GM18519 (cell line): ENCODE data around the gene MRPS2.
"Not testable (repeated sequence)": the region's sequence is repeated elsewhere in the genome, so short reads cannot be mapped to it uniquely, and the experiment has no call there.

Source experiments
- ATAC-seq: cut with Tn5 transposase; IDR thresholded peaks from one replicate; pipeline ENCODE4 v1.9.1; 2021; ENCODE audit warnings: mild to moderate bottlenecking, moderate library complexity; ENCODE audit not compliant: unreplicated experiment, low FRiP score

Gene MRPS2

GRCh38 chr9:135526730-135527571 is 26.5 kb downstream of the MRPS2 start:
- no peak for ATAC-seq

- ATAC-seq = not testable (repeated sequence)
Measured at GRCh38 chr9:135528842-135529435, 28.5 kb downstream of the MRPS2 start.

- no peak for ATAC-seq
Measured at GRCh38 chr9:135530146-135530545, 29.7 kb downstream of the MRPS2 start.

- ATAC-seq = no peak
Measured at GRCh38 chr9:135531096-135531495, 30.6 kb downstream of the MRPS2 start.

- ATAC-seq = no peak
Measured at GRCh38 chr9:135533113-135533512, 32.6 kb downstream of the MRPS2 start.

GRCh38 chr9:135533674-135534073 is 33.2 kb downstream of the MRPS2 start:
- no peak for ATAC-seq

- not testable (repeated sequence) for ATAC-seq
Measured at GRCh38 chr9:135534192-135534711, 33.8 kb downstream of the MRPS2 start.

GRCh38 chr9:135534826-135535225 is 34.3 kb downstream of the MRPS2 start:
- not testable (repeated sequence) for ATAC-seq

GRCh38 chr9:135535631-135536030 is 35.1 kb downstream of the MRPS2 start:
- ATAC-seq = not testable (repeated sequence)

GRCh38 chr9:135536216-135536615 is 35.7 kb downstream of the MRPS2 start:
- no peak for ATAC-seq

GRCh38 chr9:135543262-135543894 is 42.9 kb downstream of the MRPS2 start:
- ATAC-seq = not testable (repeated sequence)

- ATAC-seq = no peak
Measured at GRCh38 chr9:135544981-135545635, 44.6 kb downstream of the MRPS2 start.

- ATAC-seq = not testable (repeated sequence)
Measured at GRCh38 chr9:135545646-135546176, 45.2 kb downstream of the MRPS2 start, which contains the start of gene OBP2A. TSS of gene OBP2A (plus strand) at chr9:135546126. CDS start at chr9:135546181, 55 bp downstream.

GRCh38 chr9:135546792-135547617 is 46.5 kb downstream of the MRPS2 start:
- ATAC-seq = not testable (repeated sequence)

GRCh38 chr9:135547756-135548736 is 47.6 kb downstream of the MRPS2 start:
- ATAC-seq = no peak

GRCh38 chr9:135549478-135550343 is 49.2 kb downstream of the MRPS2 start:
- not testable (repeated sequence) for ATAC-seq

GRCh38 chr9:135550344-135550918 is 49.9 kb downstream of the MRPS2 start:
- no peak for ATAC-seq
